Raji (cell line): ENCODE results near the gene OR4C15.

ENCODE experiments used
- POLR2A ChIP-seq: IDR thresholded peaks from 2 replicates; pipeline ENCODE4 v1.6.1; 2011; ENCODE audit warnings: low read depth, low read length, control low read depth; ENCODE audit not compliant: insufficient read depth

The OR4C15 gene

GRCh38 chr11:55554169-55554568 is at the start of gene OR4C15:
OR4C15 (plus strand) TSS chr11:55554469; CDS start chr11:55554469, 0 bp downstream.
- TF ChIP-seq POLR2A, result no peak

GRCh38 chr11:55571828-55572227 is 17.6 kb downstream of the OR4C15 start, which contains the start of gene OR4C16:
OR4C16 (plus strand) TSS chr11:55572128; CDS start chr11:55572128, 0 bp downstream.
- no peak for TF ChIP-seq POLR2A

GRCh38 chr11:55572548-55572947 is 18.3 kb downstream of the OR4C15 start:
- TF ChIP-seq POLR2A, result no peak
